Measurements from ENCODE around the gene GABRB1.

DNA sequence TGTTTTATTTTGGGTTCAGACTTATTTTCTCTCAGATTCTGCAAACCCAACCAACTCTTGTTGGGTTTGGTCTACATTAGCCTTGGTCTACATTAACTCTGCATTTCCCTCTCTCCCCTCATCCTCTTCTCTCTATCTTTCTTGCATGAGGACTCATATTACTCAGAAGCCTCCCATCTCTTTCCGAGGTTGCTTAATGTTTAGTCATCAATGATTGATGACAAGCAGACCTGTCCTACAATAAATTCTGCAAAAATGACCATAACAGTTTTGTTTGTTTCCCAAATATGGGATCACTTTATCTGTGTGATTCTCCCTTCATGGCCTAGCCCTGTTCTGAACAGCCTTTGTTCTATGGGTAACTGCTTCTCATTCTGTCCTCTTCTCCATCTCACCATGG lies 75.2 kb downstream of the GABRB1 start:
- no peak for TF ChIP-seq POLR2A (IDR thresholded peaks at IDR 0.05; ENCODE audit: low read depth, low read length)
- TF ChIP-seq, protein P1, sequence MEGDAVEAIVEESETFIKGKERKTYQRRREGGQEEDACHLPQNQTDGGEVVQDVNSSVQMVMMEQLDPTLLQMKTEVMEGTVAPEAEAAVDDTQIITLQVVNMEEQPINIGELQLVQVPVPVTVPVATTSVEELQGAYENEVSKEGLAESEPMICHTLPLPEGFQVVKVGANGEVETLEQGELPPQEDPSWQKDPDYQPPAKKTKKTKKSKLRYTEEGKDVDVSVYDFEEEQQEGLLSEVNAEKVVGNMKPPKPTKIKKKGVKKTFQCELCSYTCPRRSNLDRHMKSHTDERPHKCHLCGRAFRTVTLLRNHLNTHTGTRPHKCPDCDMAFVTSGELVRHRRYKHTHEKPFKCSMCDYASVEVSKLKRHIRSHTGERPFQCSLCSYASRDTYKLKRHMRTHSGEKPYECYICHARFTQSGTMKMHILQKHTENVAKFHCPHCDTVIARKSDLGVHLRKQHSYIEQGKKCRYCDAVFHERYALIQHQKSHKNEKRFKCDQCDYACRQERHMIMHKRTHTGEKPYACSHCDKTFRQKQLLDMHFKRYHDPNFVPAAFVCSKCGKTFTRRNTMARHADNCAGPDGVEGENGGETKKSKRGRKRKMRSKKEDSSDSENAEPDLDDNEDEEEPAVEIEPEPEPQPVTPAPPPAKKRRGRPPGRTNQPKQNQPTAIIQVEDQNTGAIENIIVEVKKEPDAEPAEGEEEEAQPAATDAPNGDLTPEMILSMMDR (IDR thresholded peaks at IDR 0.05; ENCODE audit: extremely low read depth in 1 of 2, insufficient read depth in 1 of 2, low read depth in 1 of 2, low read length in 2 of 2): no peak
- TF ChIP-seq, protein P2, sequence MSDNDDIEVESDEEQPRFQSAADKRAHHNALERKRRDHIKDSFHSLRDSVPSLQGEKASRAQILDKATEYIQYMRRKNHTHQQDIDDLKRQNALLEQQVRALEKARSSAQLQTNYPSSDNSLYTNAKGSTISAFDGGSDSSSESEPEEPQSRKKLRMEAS (IDR thresholded peaks at IDR 0.05; ENCODE audit: insufficient read depth, insufficient read length): no peak
- no peak for TF ChIP-seq GATA2 (IDR thresholded peaks at IDR 0.05; ENCODE audit: insufficient read depth, insufficient read length, low read depth, low read length)

All from endothelial cell of umbilical vein (primary cell).